GM04504 (cell line): Measurements from ENCODE around the gene MAPKAPK3.

Experiments
- DNase-seq: peaks from one replicate; pipeline ENCODE4 v3.0.0-alpha.2; 2012; ENCODE audit warnings: low read depth

The MAPKAPK3 gene

GRCh38 chr3:50617096-50617791, at the start of gene MAPKAPK3:
TSS of gene MAPKAPK3 (plus strand) at chr3:50617151. CDS start at chr3:50617566, 415 bp downstream.
- no peak for DNase-seq

GRCh38 chr3:50567386-50568167, 49.4 kb upstream of the MAPKAPK3 start, which contains the start of gene C3orf18:
TSS of gene C3orf18 (minus strand) at chr3:50567747. CDS start at chr3:50565699, 2,048 bp downstream.
- DNase-seq: peak; percentile 74

GRCh38 chr3:50568947-50569749, 47.8 kb upstream of the MAPKAPK3 start, which contains the start of gene HEMK1:
TSS of gene HEMK1 (plus strand) at chr3:50569522. CDS start at chr3:50571105, 1,583 bp downstream.
- DNase-seq: peak; percentile 91

- no peak for DNase-seq
These were observed 46.3 kb upstream of the MAPKAPK3 start for GRCh38 chr3:50570508-50571279.

GRCh38 chr3:50571486-50571885, 45.5 kb upstream of the MAPKAPK3 start:
- DNase-seq: no peak

- no peak for DNase-seq
These were observed 44.8 kb upstream of the MAPKAPK3 start for GRCh38 chr3:50572158-50572557.

- DNase-seq: no peak
These were observed 44.1 kb upstream of the MAPKAPK3 start for GRCh38 chr3:50572801-50573371.

GRCh38 chr3:50573566-50574443, 43.1 kb upstream of the MAPKAPK3 start:
- DNase-seq: no peak

GRCh38 chr3:50574444-50574831, 42.5 kb upstream of the MAPKAPK3 start:
- no peak for DNase-seq

- DNase-seq: no peak
These were observed 41.6 kb upstream of the MAPKAPK3 start for GRCh38 chr3:50575372-50575771.

- no peak for DNase-seq
These were observed 39.6 kb upstream of the MAPKAPK3 start for GRCh38 chr3:50577348-50577747.

- no peak for DNase-seq
These were observed 36.1 kb upstream of the MAPKAPK3 start for GRCh38 chr3:50580683-50581458.

- no peak for DNase-seq
These were observed 35.5 kb upstream of the MAPKAPK3 start for GRCh38 chr3:50581459-50581842.

- no peak for DNase-seq
These were observed 34.9 kb upstream of the MAPKAPK3 start for GRCh38 chr3:50582083-50582482.

- no peak for DNase-seq
These were observed 33.1 kb upstream of the MAPKAPK3 start for GRCh38 chr3:50583897-50584296.

GRCh38 chr3:50584391-50584790, 32.6 kb upstream of the MAPKAPK3 start:
- no peak for DNase-seq

GRCh38 chr3:50585919-50586762, 30.8 kb upstream of the MAPKAPK3 start:
- no peak for DNase-seq

GRCh38 chr3:50586763-50587070, 30.2 kb upstream of the MAPKAPK3 start:
- no peak for DNase-seq

GRCh38 chr3:50587373-50587772, 29.6 kb upstream of the MAPKAPK3 start:
- DNase-seq: no peak
